RPMI7951 (cell line): ENCODE data around the gene RNPC3. TPM values are rescaled to one million over a fixed set of nuclear protein-coding genes. Genes with fewer than 3 reads are reported as not detected.
"Not testable (repeated sequence)": the region's sequence is repeated elsewhere in the genome, so short reads cannot be mapped to it uniquely, and the experiment has no call there.

Experiments
- DNase-seq: peaks from one replicate; pipeline ENCODE4 v3.0.0-alpha.2; 2012; ENCODE audit warnings: low read depth
- total RNA-seq: library from RNA; depleted of rRNA; stranded (reverse); fragments of >200 nt; shearing (Covaris generic); gene quantifications from 2 replicates; pipeline ENCODE4 v1.2.3, GENCODE V29; 2014; rRNA removed

Gene RNPC3
- total RNA-seq, 1 experiment from 2014 or later, result 7.7 TPM

GRCh38 chr1:103560427-103560826 lies 34.9 kb downstream of the RNPC3 start:
- no peak for DNase-seq

- DNase-seq, result not testable (repeated sequence)
Measured at GRCh38 chr1:103561124-103561523, 35.6 kb downstream of the RNPC3 start.

GRCh38 chr1:103561643-103562395 lies 36.3 kb downstream of the RNPC3 start:
- DNase-seq, result no peak

GRCh38 chr1:103563056-103563455 lies 37.6 kb downstream of the RNPC3 start:
- no peak for DNase-seq

- no peak for DNase-seq
Measured at GRCh38 chr1:103569493-103569892, 44.0 kb downstream of the RNPC3 start.

- DNase-seq, result not testable (repeated sequence)
Measured at GRCh38 chr1:103571289-103571688, 45.8 kb downstream of the RNPC3 start, which contains the start of gene AMY2B. Gene AMY2B (plus strand): TSS chr1:103571589. CDS start chr1:103571603, 14 bp downstream.

GRCh38 chr1:103576065-103576464 lies 50.6 kb downstream of the RNPC3 start:
- no peak for DNase-seq

- DNase-seq, result not testable (repeated sequence)
Measured at GRCh38 chr1:103576784-103577183, 51.3 kb downstream of the RNPC3 start.

- no peak for DNase-seq
Measured at GRCh38 chr1:103582464-103582863, 57.0 kb downstream of the RNPC3 start.

- no peak for DNase-seq
Measured at GRCh38 chr1:103583887-103584286, 58.4 kb downstream of the RNPC3 start.

- DNase-seq, result no peak
Measured at GRCh38 chr1:103584537-103584936, 59.0 kb downstream of the RNPC3 start.

GRCh38 chr1:103602740-103603139 lies 77.2 kb downstream of the RNPC3 start:
- not testable (repeated sequence) for DNase-seq

Other genes starting within 250 kb of the RNPC3 start
- gene AMY2B, start 45.9 kb downstream of the RNPC3 start, total RNA-seq, result 0.48 and 0.88 TPM in 2 replicates
- not detected in 2 replicates for gene AMY2A, start 91.7 kb downstream of the RNPC3 start, total RNA-seq
- not detected in 2 replicates for gene AMY1A, start 130.1 kb downstream of the RNPC3 start, total RNA-seq
- gene AMY1B, start 170.5 kb downstream of the RNPC3 start, total RNA-seq, result not detected in 2 replicates
- not detected in 2 replicates for gene AMY1C, start 224.2 kb downstream of the RNPC3 start, total RNA-seq